Prostate gland (tissue), 2 donors: ENCODE results near the gene METRNL. TPM values are rescaled to one million over a fixed set of nuclear protein-coding genes. Genes with fewer than 3 reads are reported as not detected.

Source experiments
- DNase-seq: peaks from one replicate; pipeline ENCODE4 v3.0.0-alpha.2; 2019; ENCODE audit warnings: low spot score
- H3K27ac ChIP-seq, 2 donors: fragments of 200-600 bp; sonication (generic); 2 replicates each; pipeline ENCODE4 v1.5.1; 2017 to 2019
- H3K27me3 ChIP-seq: fragments of 200-600 bp; sonication (generic); replicated peaks from 2 replicates; pipeline ENCODE4 v1.5.1; 2019; ENCODE audit not compliant: insufficient read depth
- H3K36me3 ChIP-seq, 2 donors: fragments of 200-600 bp; sonication (generic); 1 replicate in 1 of 2; 2 replicates in 1 of 2; pipeline versions ENCODE4 v1.5.1 to v1.8.1; 2017 to 2019
- H3K4me1 ChIP-seq: fragments of 200-600 bp; sonication (generic); replicated peaks from 2 replicates; pipeline ENCODE4 v1.5.1; 2019
- H3K4me3 ChIP-seq, 2 donors: fragments of 200-600 bp; sonication (generic); 2 replicates each; pipeline ENCODE4 v1.5.1; 2017 to 2019
- H3K9me3 ChIP-seq: fragments of 200-600 bp; sonication (generic); 2 replicates; pipeline ENCODE4 v1.5.1; 2017
- POLR2A ChIP-seq: fragments of 450-650 bp; IDR thresholded peaks from one replicate; pipeline ENCODE4 v1.6.1; 2016; ENCODE audit warnings: antibody characterized with exemption, mild to moderate bottlenecking
- POLR2AphosphoS5 ChIP-seq: sonication (generic); formaldehyde crosslinking; IDR thresholded peaks from one replicate; pipeline ENCODE4 v1.6.1; 2017; ENCODE audit warnings: antibody characterized with exemption
- WGBS: methylation state at CpG from one replicate; pipeline ENCODE4 v1.1.5; 2018; 5-methylcytosine and 5-hydroxymethylcytosine counted together
- intact Hi-C: fragments of 100-400 bp; cut with DNase I; formaldehyde crosslinking; loops from one replicate; pipeline ENCODE4 v1.14.2; 2022
- total RNA-seq, 2 donors: library from RNA; depleted of rRNA; stranded (reverse); fragments of >200 nt; gene quantifications; one replicate each; pipeline ENCODE4 v1.1.0, GENCODE V29; 2016
- TF ChIP-seq, protein P1 (sequence below), 4 experiments: fragments of 200-600 bp in 2 of 4; fragments of 450-650 bp in 2 of 4; sonication (generic) in 2 of 4; IDR thresholded peaks; 1 replicate in 3 of 4; 2 replicates in 1 of 4; pipeline ENCODE4 v1.5.1; 2016 to 2019; ENCODE audit warnings: antibody characterized with exemption in 4 of 4, mild to moderate bottlenecking in 2 of 4, moderate library complexity in 2 of 4

METRNL gene
- total RNA-seq, 2 donors from 2014 or later = 22.4 to 59.4 TPM

DNA sequence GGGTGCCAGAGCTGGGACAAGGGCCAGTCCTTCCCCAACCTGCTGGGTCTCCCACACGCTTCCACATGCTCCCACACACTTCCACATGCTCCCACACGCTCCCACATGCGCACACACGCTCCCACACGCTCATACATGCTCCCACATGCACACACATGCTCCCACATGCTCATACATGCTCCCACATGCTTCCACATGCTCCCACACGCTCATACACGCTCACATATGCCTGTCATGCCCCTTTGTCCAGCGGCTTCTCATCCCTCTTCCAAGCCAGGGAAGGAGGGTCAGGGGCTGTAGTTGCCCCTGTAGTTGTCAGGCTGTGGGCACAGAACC, 9.9 kb upstream of the METRNL start:
- no peaks in the 10 kb centered on the region for H3K36me3 ChIP-seq
- DNase-seq = no peak
- no peaks in the 10 kb centered on the region for H3K27me3 ChIP-seq
- no peak overlapping the region for H3K27ac ChIP-seq
- H3K9me3 ChIP-seq = no peaks in the 10 kb centered on the region
- TF ChIP-seq POLR2A (no peak), POLR2AphosphoS5 (no peak)
- TF ChIP-seq, protein P1, sequence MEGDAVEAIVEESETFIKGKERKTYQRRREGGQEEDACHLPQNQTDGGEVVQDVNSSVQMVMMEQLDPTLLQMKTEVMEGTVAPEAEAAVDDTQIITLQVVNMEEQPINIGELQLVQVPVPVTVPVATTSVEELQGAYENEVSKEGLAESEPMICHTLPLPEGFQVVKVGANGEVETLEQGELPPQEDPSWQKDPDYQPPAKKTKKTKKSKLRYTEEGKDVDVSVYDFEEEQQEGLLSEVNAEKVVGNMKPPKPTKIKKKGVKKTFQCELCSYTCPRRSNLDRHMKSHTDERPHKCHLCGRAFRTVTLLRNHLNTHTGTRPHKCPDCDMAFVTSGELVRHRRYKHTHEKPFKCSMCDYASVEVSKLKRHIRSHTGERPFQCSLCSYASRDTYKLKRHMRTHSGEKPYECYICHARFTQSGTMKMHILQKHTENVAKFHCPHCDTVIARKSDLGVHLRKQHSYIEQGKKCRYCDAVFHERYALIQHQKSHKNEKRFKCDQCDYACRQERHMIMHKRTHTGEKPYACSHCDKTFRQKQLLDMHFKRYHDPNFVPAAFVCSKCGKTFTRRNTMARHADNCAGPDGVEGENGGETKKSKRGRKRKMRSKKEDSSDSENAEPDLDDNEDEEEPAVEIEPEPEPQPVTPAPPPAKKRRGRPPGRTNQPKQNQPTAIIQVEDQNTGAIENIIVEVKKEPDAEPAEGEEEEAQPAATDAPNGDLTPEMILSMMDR (IDR thresholded peaks at IDR 0.05) = no peak
- WGBS = 91% methylated on average over 8 of the region's 8 CpGs
- intact Hi-C loops = no loop called here
- no peaks in the 10 kb centered on the region for H3K4me1 ChIP-seq
- H3K4me3 ChIP-seq = no peak overlapping the region

DNA sequence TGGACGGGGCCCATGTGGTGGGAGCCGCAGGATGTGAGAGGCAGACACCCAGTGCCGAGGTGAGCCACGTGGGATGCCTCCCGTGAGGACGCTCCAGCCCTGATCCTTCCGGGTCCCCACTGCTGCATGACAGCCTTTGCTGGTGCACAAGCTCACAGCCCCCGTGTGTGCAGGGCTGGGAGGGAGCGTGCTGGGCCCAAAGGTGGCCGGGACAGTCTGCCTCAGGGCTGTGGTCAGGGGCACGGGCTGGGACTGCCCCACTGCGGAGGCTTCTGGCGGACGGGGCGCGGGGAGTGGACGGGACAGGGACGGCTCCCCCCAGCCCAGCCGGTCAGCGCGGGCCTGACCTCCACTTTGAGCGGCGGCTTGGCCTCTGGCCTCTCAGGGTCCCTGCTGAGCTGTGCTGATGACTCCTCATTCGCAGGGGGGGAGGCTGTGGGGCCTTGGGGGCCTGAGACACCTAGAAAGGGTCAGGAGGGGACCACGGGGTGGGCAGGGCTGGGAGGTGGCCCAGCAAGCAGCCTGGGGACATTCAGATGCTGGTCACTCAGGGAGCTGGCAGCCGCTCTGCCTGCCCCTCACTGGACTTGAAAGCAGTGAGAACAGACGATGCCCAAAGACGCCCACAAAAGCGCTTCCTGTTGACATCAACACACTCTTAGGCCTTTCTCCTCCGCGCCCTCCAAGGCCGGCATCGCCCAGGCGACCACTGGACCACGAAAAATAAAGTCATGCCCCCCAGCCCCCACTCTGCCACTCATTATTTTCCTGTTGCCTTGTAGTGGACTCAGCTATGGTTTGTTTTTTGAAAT, 9.3 kb upstream of the METRNL start:
- TF ChIP-seq POLR2AphosphoS5 (no peak), POLR2A (no peak)
- TF ChIP-seq, protein P1 (IDR thresholded peaks at IDR 0.05) = no peak
- Histone ChIP-seq H3K9me3 (no peaks in the 10 kb centered on the region), H3K27me3 (no peaks in the 10 kb centered on the region), H3K4me1 (no peaks in the 10 kb centered on the region), H3K36me3 (no peaks in the 10 kb centered on the region), H3K4me3 (no peak overlapping the region), H3K27ac (no peak overlapping the region)
- DNase-seq = no peak
- 84% methylated on average over 29 of the region's 35 CpGs for WGBS
- intact Hi-C loops = no loop called here

DNA sequence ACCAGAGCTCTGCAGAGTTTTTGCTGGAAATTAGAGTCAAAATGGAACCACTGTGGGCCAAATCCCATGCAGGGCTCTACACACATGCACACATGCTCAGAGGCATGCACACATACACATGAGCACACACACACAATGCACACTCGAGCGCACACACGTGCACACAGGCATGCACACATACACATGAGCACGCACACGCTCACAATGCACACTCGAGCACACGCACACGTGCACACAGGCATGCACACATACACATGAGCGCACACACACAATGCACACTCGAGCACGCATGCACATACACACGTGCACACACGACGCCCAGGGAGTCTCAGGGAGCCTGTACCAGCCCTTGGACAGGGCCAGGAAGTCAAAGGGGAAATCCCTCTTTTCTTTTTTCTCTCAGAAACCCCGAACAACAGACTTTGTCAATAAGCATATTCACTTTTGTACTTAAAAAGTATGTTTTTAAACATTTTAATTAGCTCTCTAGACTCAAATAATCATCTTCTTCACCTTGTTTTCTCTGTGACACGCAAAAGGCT, 8.5 kb upstream of the METRNL start:
- no peaks in the 10 kb centered on the region for H3K36me3 ChIP-seq
- intact Hi-C loops = no loop called here

DNA sequence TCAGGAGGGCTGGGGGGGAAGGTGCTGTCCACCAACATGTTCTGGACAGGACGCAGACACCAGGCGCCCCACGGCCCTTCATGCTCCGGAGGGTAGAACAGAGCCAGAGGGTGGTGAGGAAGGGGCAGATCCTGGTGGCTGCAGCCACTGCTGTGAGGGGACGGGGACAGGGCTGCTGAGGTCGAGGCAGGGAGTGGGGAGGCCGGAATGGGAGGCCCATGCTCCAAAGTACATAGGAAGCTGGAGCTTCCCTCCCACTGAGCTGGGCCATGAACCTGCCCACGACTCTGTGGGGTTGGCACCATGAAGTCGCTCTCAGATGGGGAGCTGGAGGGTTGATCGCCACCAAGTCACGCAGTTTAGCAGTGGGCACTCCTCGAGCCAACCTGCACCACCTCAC, 8.0 kb upstream of the METRNL start:
- TF ChIP-seq, protein P1 (IDR thresholded peaks at IDR 0.05) = no peak
- no peak for TF ChIP-seq POLR2A
- TF ChIP-seq POLR2AphosphoS5 = no peak
- Histone ChIP-seq H3K36me3 (no peaks in the 10 kb centered on the region), H3K4me3 (no peak overlapping the region), H3K9me3 (no peaks in the 10 kb centered on the region), H3K27me3 (no peaks in the 10 kb centered on the region), H3K27ac (no peak overlapping the region), H3K4me1 (no peaks in the 10 kb centered on the region)
- no peak for DNase-seq
- WGBS = 92% methylated on average over 12 of the region's 12 CpGs
- intact Hi-C loops = no loop called here

More for the DNA sequence above, 8.5 kb upstream of the METRNL start:
- Histone ChIP-seq H3K27me3 (no peaks in the 10 kb centered on the region), H3K27ac (no peak overlapping the region), H3K9me3 (no peaks in the 10 kb centered on the region), H3K4me1 (no peaks in the 10 kb centered on the region), H3K4me3 (no peak overlapping the region)
- DNase-seq = no peak
- WGBS = 90% methylated on average over 16 of the region's 16 CpGs
- TF ChIP-seq, protein P1 (IDR thresholded peaks at IDR 0.05) = no peak
